Aorta (tissue), 5 donors: Measurements from ENCODE around the gene ELK1. TPM values are rescaled to one million over a fixed set of nuclear protein-coding genes. Genes with fewer than 3 reads are reported as not detected.
A peak's percentile ranks its signal among the peaks of the same experiment; 100 is the strongest.
"Not testable (repeated sequence)": the region's sequence is repeated elsewhere in the genome, so short reads cannot be mapped to it uniquely, and the experiment has no call there.

ENCODE experiments used
- ATAC-seq: fragments of 200-7000 bp; cut with Tn5 transposase; one replicate; pipeline ENCODE4 v1.9.1; 2022; ENCODE audit warnings: moderate library complexity; ENCODE audit not compliant: low FRiP score
- DNase-seq, 2 donors: peaks; one replicate each; pipeline ENCODE4 v3.0.0-alpha.2; 2020
- H3K27ac ChIP-seq, 2 donors: one replicate each; pipeline ENCODE4 v1.5.1; 2013; ENCODE audit warnings: low read length in 2 of 2, mild to moderate bottlenecking in 2 of 2, moderate library complexity in 2 of 2, control low read depth in 1 of 2, inconsistent platforms in 1 of 2, low read depth in 1 of 2
- H3K27me3 ChIP-seq, 2 donors: one replicate each; pipeline ENCODE4 v1.6.1; 2013; ENCODE audit warnings: control low read depth in 1 of 2, low read length in 1 of 2, mild to moderate bottlenecking in 1 of 2, moderate library complexity in 1 of 2; ENCODE audit not compliant: insufficient read depth in 2 of 2, control insufficient read depth in 1 of 2
- H3K36me3 ChIP-seq, 2 donors: one replicate each; pipeline ENCODE4 v1.6.1; 2013; ENCODE audit warnings: control low read depth in 1 of 2, low read length in 1 of 2, mild to moderate bottlenecking in 1 of 2; ENCODE audit not compliant: insufficient read depth in 2 of 2, control insufficient read depth in 1 of 2
- H3K4me1 ChIP-seq, 2 donors: one replicate each; pipeline ENCODE4 v1.6.1; 2013; ENCODE audit warnings: low read length in 2 of 2, control low read depth in 1 of 2, mild to moderate bottlenecking in 1 of 2, moderate library complexity in 1 of 2; ENCODE audit not compliant: insufficient read depth in 2 of 2, control insufficient read depth in 1 of 2
- H3K4me3 ChIP-seq, 2 donors: one replicate each; pipeline ENCODE4 v1.5.1; 2013; ENCODE audit warnings: low read length in 2 of 2, control low read depth in 1 of 2, mild to moderate bottlenecking in 1 of 2
- H3K9me3 ChIP-seq: one replicate; pipeline ENCODE4 v1.6.1; 2013; ENCODE audit warnings: mild to moderate bottlenecking, low read length; ENCODE audit not compliant: control insufficient read depth
- WGBS, 2 donors: extraction: QIAGEN DNeasy Blood & Tissue Kit; methylation state at CpG; one replicate each; pipeline ENCODE4 v1.1.7; 2013; 5-methylcytosine and 5-hydroxymethylcytosine counted together
- intact Hi-C, 2 donors: fragments of 100-400 bp; cut with DNase I; formaldehyde crosslinking; loops; one replicate each; pipeline versions ENCODE4 v1.14.2 to v1.15.0; 2022
- polyA plus RNA-seq, 2 donors: library from polyadenylated mRNA; stranded (reverse); fragments of 200-250 nt; gene quantifications; one replicate each; pipeline ENCODE4 v1.2.3, GENCODE V29; 2013
- total RNA-seq, 2 donors: library from RNA; stranded (reverse); fragmentation: NEBNext Ultra II Directional; extraction: Animal tissue kit (Norgen Biotek cat#: 25700); gene quantifications; one replicate each; pipeline ENCODE4 v1.2.1, GENCODE V29; 2021
- donor health status: healthy with polysubstance abuse.
- donor health status: Bipolar disorder and iron deficiency.
- donor health status: DM: no; HTN: no; CAD: no.
- donor health status: DM: no; HTN: no; CAD: no.
- donor health status: DM: yes; HTN: yes; CAD: no.

ELK1 gene
- total and polyA plus RNA-seq, 4 donors = 17.4 to 39.2 (median 25.4) TPM

DNA sequence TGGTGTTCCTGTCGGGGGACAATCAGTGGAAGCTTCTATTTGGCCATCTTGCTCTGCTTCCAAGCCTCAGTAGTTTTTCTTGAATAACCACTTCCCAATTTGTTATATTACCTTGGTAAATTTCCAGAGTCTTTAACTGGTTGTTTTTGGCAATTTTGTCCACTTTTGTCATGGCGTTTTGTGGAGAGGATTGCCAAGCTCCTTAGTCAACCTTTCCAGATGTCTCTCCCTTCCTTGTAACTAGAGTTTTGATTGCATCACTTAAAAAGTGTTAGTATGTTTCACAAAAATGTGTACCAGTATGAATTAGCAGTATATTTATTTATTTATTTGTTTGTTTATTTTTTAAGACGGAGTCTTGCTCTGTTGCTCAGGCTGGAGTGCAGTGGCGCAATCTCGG lies 24.4 kb upstream of the ELK1 start:
- Histone ChIP-seq H3K27me3 (no peaks in the 10 kb centered on the region), H3K27ac (no peak overlapping the region), H3K4me1 (no peaks in the 10 kb centered on the region), H3K9me3 (no peaks in the 10 kb centered on the region), H3K4me3 (no peak overlapping the region), H3K36me3 (no peaks in the 10 kb centered on the region)
- intact Hi-C loops = no loop called here
- ATAC-seq = no peak
- DNase-seq = no peak
- 68 to 75% methylated on average over 5 of the region's 5 CpGs for WGBS, 2 donors

GRCh38 chrX:47665797-47666196 lies 15.4 kb upstream of the ELK1 start:
- WGBS, 2 donors = 82 to 90% methylated on average over 4 of the region's 4 CpGs
- ATAC-seq, intact Hi-C loops: not testable (repeated sequence)

GRCh38 chrX:47664737-47665136 lies 14.4 kb upstream of the ELK1 start:
- intact Hi-C loops = no loop called here
- no peak for ATAC-seq
- Histone ChIP-seq H3K27me3 (no peaks in the 10 kb centered on the region), H3K27ac (no peak overlapping the region), H3K4me3 (no peak overlapping the region), H3K36me3 (no peaks in the 10 kb centered on the region), H3K9me3 (no peaks in the 10 kb centered on the region), H3K4me1 (no peaks in the 10 kb centered on the region)
- no peak for DNase-seq
- 81 to 84% methylated on average over 5 of the region's 5 CpGs for WGBS, 2 donors

More at GRCh38 chrX:47665797-47666196, 15.4 kb upstream of the ELK1 start:
- not testable (repeated sequence) for H3K4me3 ChIP-seq, H3K36me3 ChIP-seq, H3K27ac ChIP-seq, H3K27me3 ChIP-seq, DNase-seq, H3K9me3 ChIP-seq, H3K4me1 ChIP-seq

DNA sequence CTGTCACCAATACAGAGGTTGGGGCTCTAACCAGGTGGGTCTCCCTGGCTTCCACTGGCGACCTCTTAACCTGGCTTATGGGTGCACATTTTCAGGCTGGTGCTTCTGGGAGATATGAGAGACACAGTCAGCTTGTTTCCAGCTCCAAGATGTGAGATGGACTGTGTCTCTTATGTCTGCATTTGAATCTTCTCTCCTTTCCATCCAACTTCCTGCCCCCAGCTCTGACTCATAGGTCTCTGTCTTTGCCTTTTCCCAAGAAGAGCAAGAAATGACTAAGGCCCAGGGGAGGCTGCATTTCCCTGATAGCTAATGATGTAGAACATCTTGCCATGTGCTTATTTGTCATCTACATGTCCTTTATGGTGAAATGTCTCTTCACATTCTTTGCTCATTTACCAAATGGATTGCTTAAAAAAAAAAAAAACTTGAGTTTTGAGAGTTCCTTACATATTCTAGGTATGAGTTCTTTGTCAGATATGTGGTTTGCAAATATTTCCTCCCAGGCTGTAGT lies 11.8 kb upstream of the ELK1 start:
- Histone ChIP-seq H3K27me3 (no peaks in the 10 kb centered on the region), H3K9me3 (no peaks in the 10 kb centered on the region), H3K27ac (no peak overlapping the region), H3K4me1 (no peaks in the 10 kb centered on the region), H3K36me3 (no peaks in the 10 kb centered on the region), H3K4me3 (no peak overlapping the region)
- WGBS, 2 donors = 56 to 93% methylated on average over 1 of the region's 1 CpG
- no peak for DNase-seq
- intact Hi-C loops = no loop called here
- ATAC-seq = no peak

- ATAC-seq = no peak
- H3K4me1 ChIP-seq = no peaks in the 10 kb centered on the region
- intact Hi-C loops = no loop called here
- 74 to 94% methylated on average over 7 of the region's 7 CpGs for WGBS, 2 donors
- H3K4me3 ChIP-seq = no peak overlapping the region
- no peak for DNase-seq
- no peak overlapping the region for H3K27ac ChIP-seq
- no peaks in the 10 kb centered on the region for H3K27me3 ChIP-seq
- H3K9me3 ChIP-seq = no peaks in the 10 kb centered on the region
- H3K36me3 ChIP-seq = no peaks in the 10 kb centered on the region
Measured at GRCh38 chrX:47661539-47661938, 11.2 kb upstream of the ELK1 start.

GRCh38 chrX:47659421-47659726 lies 9.0 kb upstream of the ELK1 start:
- Histone ChIP-seq H3K36me3 (no peaks in the 10 kb centered on the region), H3K27ac (peak overlapping the region in 1 of 2 donors; percentile 87), H3K4me3 (no peak overlapping the region), H3K9me3 (no peaks in the 10 kb centered on the region), H3K4me1 (no peaks in the 10 kb centered on the region), H3K27me3 (no peaks in the 10 kb centered on the region)
- ATAC-seq (no peak), DNase-seq (no peak)
- WGBS, 2 donors = 20 to 50% methylated on average over 8 of the region's 8 CpGs
- intact Hi-C loops = loop anchor here in 1 of 2 donors (10.0 kb wide), 2 partner anchors 175 to 365 kb away; partner anchors contain the start of gene ZNF81

- peak; percentile 94 for ATAC-seq
- peak; percentile 96 for DNase-seq
- H3K4me1 ChIP-seq = no peaks in the 10 kb centered on the region
- H3K4me3 ChIP-seq = peak within 1 kb of the TSS in 1 of 2 donors; percentile 67
- 1 to 33% methylated on average over 54 of the region's 54 CpGs for WGBS, 2 donors
- H3K36me3 ChIP-seq = no peaks in the 10 kb centered on the region
- no peaks in the 10 kb centered on the region for H3K9me3 ChIP-seq
- peak within 1 kb of the TSS in 1 of 2 donors; percentile 94 for H3K27ac ChIP-seq
- H3K27me3 ChIP-seq = no peaks in the 10 kb centered on the region
- intact Hi-C loops = loop anchor here in 1 of 2 donors (10.0 kb wide), 2 partner anchors 176 to 366 kb away; partner anchors contain the start of gene ZNF81
Measured at GRCh38 chrX:47658684-47659420, 8.5 kb upstream of the ELK1 start, which contains the start of gene UXT. Gene UXT, minus strand, starts transcription at chrX:47659180. Its CDS starts 253 bp downstream, at chrX:47658927.

DNA sequence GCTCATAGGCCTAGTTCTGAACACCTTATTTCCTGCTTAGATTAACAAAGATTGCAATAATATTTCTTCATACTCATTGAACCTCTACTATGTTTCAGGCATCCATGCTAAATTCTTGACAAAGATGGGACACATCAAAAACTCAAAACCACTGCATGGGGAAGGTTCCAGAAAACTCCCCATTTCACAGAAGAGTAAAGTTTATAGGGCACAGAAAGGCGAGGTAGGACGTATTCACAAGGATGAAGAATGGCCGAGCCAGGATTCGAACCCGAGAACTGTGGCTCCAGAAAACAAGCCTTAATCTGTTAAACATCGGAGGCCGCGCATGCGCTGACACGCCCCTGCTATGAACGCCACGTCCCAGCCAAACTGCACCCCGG lies 7.9 kb upstream of the ELK1 start:
- DNase-seq (no peak), ATAC-seq (no peak)
- Histone ChIP-seq H3K27me3 (no peaks in the 10 kb centered on the region), H3K4me1 (no peaks in the 10 kb centered on the region), H3K9me3 (no peaks in the 10 kb centered on the region), H3K36me3 (no peaks in the 10 kb centered on the region), H3K4me3 (peak overlapping the region in 1 of 2 donors; percentile 64), H3K27ac (no peak overlapping the region)
- WGBS, 2 donors = 2 to 42% methylated on average over 13 of the region's 13 CpGs
- intact Hi-C loops = loop anchor here in 1 of 2 donors (10.0 kb wide), 2 partner anchors 177 to 367 kb away; partner anchors contain the start of gene ZNF81
